GM18511 (cell line): ENCODE data around the gene GDF15.
"Not testable (repeated sequence)": the region's sequence is repeated elsewhere in the genome, so short reads cannot be mapped to it uniquely, and the experiment has no call there.

Experiments
- ATAC-seq: cut with Tn5 transposase; IDR thresholded peaks from one replicate; pipeline ENCODE4 v1.9.1; 2021; ENCODE audit warnings: mild to moderate bottlenecking, moderate library complexity; ENCODE audit not compliant: unreplicated experiment

Gene GDF15

GRCh38 chr19:18385675-18386542, at the start of gene GDF15:
Gene GDF15 (plus strand): TSS chr19:18386158. CDS start chr19:18386190, 32 bp downstream.
- no peak for ATAC-seq

GRCh38 chr19:18338541-18338940, 47.4 kb upstream of the GDF15 start:
- no peak for ATAC-seq

- no peak for ATAC-seq
Observed at GRCh38 chr19:18339723-18340122, 46.2 kb upstream of the GDF15 start.

- no peak for ATAC-seq
Observed at GRCh38 chr19:18340190-18340989, 45.6 kb upstream of the GDF15 start, which contains the start of gene PGPEP1. Gene PGPEP1 (plus strand): TSS chr19:18340598. CDS start chr19:18340682, 84 bp downstream.

GRCh38 chr19:18340990-18341868, 44.7 kb upstream of the GDF15 start:
- ATAC-seq, result no peak

GRCh38 chr19:18342090-18342632, 43.8 kb upstream of the GDF15 start:
- ATAC-seq, result no peak

GRCh38 chr19:18344582-18344950, 41.4 kb upstream of the GDF15 start:
- ATAC-seq, result no peak

GRCh38 chr19:18345296-18345695, 40.7 kb upstream of the GDF15 start:
- ATAC-seq, result no peak

- ATAC-seq, result no peak
Observed at GRCh38 chr19:18346091-18346490, 39.9 kb upstream of the GDF15 start.

- no peak for ATAC-seq
Observed at GRCh38 chr19:18348171-18348570, 37.8 kb upstream of the GDF15 start.

GRCh38 chr19:18348818-18349339, 37.1 kb upstream of the GDF15 start:
- not testable (repeated sequence) for ATAC-seq

GRCh38 chr19:18349524-18350128, 36.3 kb upstream of the GDF15 start:
- no peak for ATAC-seq

- no peak for ATAC-seq
Observed at GRCh38 chr19:18350490-18350889, 35.5 kb upstream of the GDF15 start.

GRCh38 chr19:18351544-18351943, 34.4 kb upstream of the GDF15 start:
- ATAC-seq, result no peak

- no peak for ATAC-seq
Observed at GRCh38 chr19:18353378-18354005, 32.5 kb upstream of the GDF15 start.

GRCh38 chr19:18354743-18355142, 31.2 kb upstream of the GDF15 start:
- ATAC-seq, result not testable (repeated sequence)

- no peak for ATAC-seq
Observed at GRCh38 chr19:18357041-18357440, 28.9 kb upstream of the GDF15 start.

- no peak for ATAC-seq
Observed at GRCh38 chr19:18361646-18362045, 24.3 kb upstream of the GDF15 start.

GRCh38 chr19:18362934-18363542, 22.9 kb upstream of the GDF15 start:
- no peak for ATAC-seq
